SK-N-SH treated with all-trans-retinoic acid at 6 μM for 48 hours (cell line): Measurements from ENCODE around the gene NPAS3.

Experiments
- ATAC-seq: fragments of 200-7000 bp; cut with Tn5 transposase; 3 replicates; pipeline ENCODE4 v1.9.1; 2020; ENCODE audit warnings: mild to moderate bottlenecking, moderate library complexity
- ARNTL ChIP-seq: fragments of 450-650 bp; formaldehyde crosslinking; IDR thresholded peaks from 2 replicates; pipeline ENCODE4 v1.5.0; 2020; ENCODE audit warnings: low read depth, mild to moderate bottlenecking, moderate library complexity, borderline replicate concordance
- CREB5 ChIP-seq: fragments of 250-450 bp; sonication (Bioruptor Pico); IDR thresholded peaks from 2 replicates; pipeline ENCODE4 v1.5.1; 2020; ENCODE audit warnings: low read depth, mild to moderate bottlenecking, moderate library complexity
- CSDC2 ChIP-seq: fragments of 250-450 bp; sonication (Bioruptor Pico); IDR thresholded peaks from 2 replicates; pipeline ENCODE4 v1.5.0; 2020; ENCODE audit warnings: mild to moderate bottlenecking, moderate library complexity
- CSRNP3 ChIP-seq: fragments of 250-450 bp; sonication (Bioruptor Pico); IDR thresholded peaks from 2 replicates; pipeline ENCODE4 v1.5.1; 2021; ENCODE audit warnings: mild to moderate bottlenecking, moderate library complexity
- ESRRG ChIP-seq: fragments of 250-450 bp; sonication (Bioruptor Pico); IDR thresholded peaks from 2 replicates; pipeline ENCODE4 v1.6.1; 2021; ENCODE audit warnings: mild to moderate bottlenecking
- GLIS3 ChIP-seq: fragments of 250-450 bp; sonication (Bioruptor Pico); IDR thresholded peaks from 2 replicates; pipeline ENCODE4 v1.5.0; 2020; ENCODE audit warnings: mild to moderate bottlenecking, moderate library complexity
- ISL1 ChIP-seq: fragments of 250-450 bp; sonication (Bioruptor Pico); IDR thresholded peaks from 2 replicates; pipeline ENCODE4 v2.1.2; 2022; ENCODE audit warnings: mild to moderate bottlenecking, moderate library complexity
- OSR1 ChIP-seq: fragments of 250-450 bp; sonication (Bioruptor Pico); IDR thresholded peaks from 2 replicates; pipeline ENCODE4 v1.8.0; 2022; ENCODE audit warnings: moderate library complexity, mild to moderate bottlenecking, inconsistent platforms
- POU6F1 ChIP-seq: fragments of 250-450 bp; sonication (Bioruptor Pico); IDR thresholded peaks from 2 replicates; pipeline ENCODE4 v1.8.0; 2021; ENCODE audit warnings: low read depth, mild to moderate bottlenecking, moderate library complexity, borderline replicate concordance
- PPARA ChIP-seq: fragments of 250-450 bp; sonication (Bioruptor Pico); IDR thresholded peaks from 2 replicates; pipeline ENCODE4 v1.5.0; 2020; ENCODE audit warnings: mild to moderate bottlenecking, borderline replicate concordance
- RARB ChIP-seq: fragments of 250-450 bp; sonication (Bioruptor Pico); IDR thresholded peaks from 2 replicates; pipeline ENCODE4 v1.8.0; 2021; ENCODE audit warnings: mild to moderate bottlenecking, moderate library complexity
- SNAI2 ChIP-seq: fragments of 250-450 bp; sonication (Bioruptor Pico); IDR thresholded peaks from 2 replicates; pipeline ENCODE4 v1.5.0; 2020; ENCODE audit warnings: mild to moderate bottlenecking, moderate library complexity
- TOX ChIP-seq: fragments of 250-450 bp; sonication (Bioruptor Pico); IDR thresholded peaks from 2 replicates; pipeline ENCODE4 v1.8.0; 2021; ENCODE audit warnings: mild to moderate bottlenecking, moderate library complexity, borderline replicate concordance
- TSHZ2 ChIP-seq: fragments of 250-450 bp; sonication (Bioruptor Pico); IDR thresholded peaks from 2 replicates; pipeline ENCODE4 v1.5.0; 2020; ENCODE audit warnings: mild to moderate bottlenecking, moderate library complexity
- ZC3H10 ChIP-seq: fragments of 250-450 bp; sonication (Bioruptor Pico); IDR thresholded peaks from 2 replicates; pipeline ENCODE4 v1.5.1; 2021; ENCODE audit warnings: mild to moderate bottlenecking, moderate library complexity
- ZFP3 ChIP-seq: fragments of 250-450 bp; sonication (Bioruptor Pico); IDR thresholded peaks from 2 replicates; pipeline ENCODE4 v1.5.0; 2020; ENCODE audit warnings: mild to moderate bottlenecking, moderate library complexity
- ZFP30 ChIP-seq: fragments of 450-650 bp; formaldehyde crosslinking; IDR thresholded peaks from 2 replicates; pipeline ENCODE4 v1.5.0; 2022; ENCODE audit warnings: mild to moderate bottlenecking, moderate library complexity
- ZNF565 ChIP-seq: fragments of 450-650 bp; formaldehyde crosslinking; conservative IDR thresholded peaks from 2 replicates; pipeline ENCODE4 v1.5.0; 2020; ENCODE audit warnings: low read depth, mild to moderate bottlenecking, moderate library complexity
- ZNF70 ChIP-seq: fragments of 450-650 bp; formaldehyde crosslinking; IDR thresholded peaks from 2 replicates; pipeline ENCODE4 v1.5.0; 2020; ENCODE audit warnings: mild to moderate bottlenecking, moderate library complexity
- ZNF8 ChIP-seq: fragments of 450-650 bp; formaldehyde crosslinking; IDR thresholded peaks from 2 replicates; pipeline ENCODE4 v1.5.0; 2020; ENCODE audit warnings: mild to moderate bottlenecking, moderate library complexity

Gene NPAS3

GRCh38 chr14:33525626-33526025, 586.9 kb downstream of the NPAS3 start:
- TF ChIP-seq ISL1 (no peak), SNAI2 (CRISPR knock-in tag) (no peak)
- no peak for ATAC-seq

- no peak for ATAC-seq
- no peak for TF ChIP-seq CSDC2 (CRISPR knock-in tag)
- TF ChIP-seq CREB5 (CRISPR knock-in tag), result no peak
- TF ChIP-seq OSR1 (CRISPR knock-in tag), result no peak
- no peak for TF ChIP-seq POU6F1 (CRISPR knock-in tag)
- TF ChIP-seq ZC3H10 (CRISPR knock-in tag), result no peak
- no peak for TF ChIP-seq ZFP3 (CRISPR knock-in tag)
- TF ChIP-seq CSRNP3, result no peak
- no peak for TF ChIP-seq ESRRG
- no peak for TF ChIP-seq RARB
- TF ChIP-seq GLIS3 (CRISPR knock-in tag), result no peak
These were observed 588.5 kb downstream of the NPAS3 start for GRCh38 chr14:33527023-33527634.

- no peak for ATAC-seq
- no peak for TF ChIP-seq SNAI2 (CRISPR knock-in tag)
- TF ChIP-seq TOX, result no peak
- TF ChIP-seq OSR1 (CRISPR knock-in tag), result no peak
- TF ChIP-seq ESRRG, result no peak
- TF ChIP-seq ZNF8 (CRISPR knock-in tag), result no peak
- no peak for TF ChIP-seq ISL1
- no peak for TF ChIP-seq GLIS3 (CRISPR knock-in tag)
- no peak for TF ChIP-seq RARB
- TF ChIP-seq ZFP30 (CRISPR knock-in tag), result no peak
- TF ChIP-seq ZNF70 (CRISPR knock-in tag), result no peak
- TF ChIP-seq POU6F1 (CRISPR knock-in tag), result no peak
- no peak for TF ChIP-seq ZC3H10 (CRISPR knock-in tag)
- TF ChIP-seq ZNF565, result no peak
- TF ChIP-seq ARNTL (CRISPR knock-in tag), result no peak
- no peak for TF ChIP-seq CSRNP3
These were observed 590.0 kb downstream of the NPAS3 start for GRCh38 chr14:33528655-33529054.

- ATAC-seq, result no peak
- TF ChIP-seq ESRRG (no peak), TSHZ2 (CRISPR knock-in tag) (no peak), POU6F1 (CRISPR knock-in tag) (no peak), TOX (no peak), OSR1 (CRISPR knock-in tag) (no peak), PPARA (CRISPR knock-in tag) (no peak), CREB5 (CRISPR knock-in tag) (no peak), ZFP3 (CRISPR knock-in tag) (no peak)
These were observed 591.4 kb downstream of the NPAS3 start for GRCh38 chr14:33529787-33530757.
